Mucosa of stomach (tissue), 1 donor: Measurements from ENCODE around the gene TRIM39.
A peak's percentile ranks its signal among the peaks of the same experiment; 100 is the strongest.
"Not testable (repeated sequence)": the region's sequence is repeated elsewhere in the genome, so short reads cannot be mapped to it uniquely, and the experiment has no call there.

ENCODE experiments used
- H3K27me3 ChIP-seq: one replicate; pipeline ENCODE4 v1.7.0; 2013; ENCODE audit warnings: mild to moderate bottlenecking, low read length; ENCODE audit not compliant: control insufficient read depth, insufficient read depth
- H3K36me3 ChIP-seq: one replicate; pipeline ENCODE4 v1.7.0; 2013; ENCODE audit warnings: low read length; ENCODE audit not compliant: control insufficient read depth, insufficient read depth
- H3K4me1 ChIP-seq: one replicate; pipeline ENCODE4 v1.7.0; 2013; ENCODE audit warnings: mild to moderate bottlenecking, low read length; ENCODE audit not compliant: control insufficient read depth, insufficient read depth
- H3K4me3 ChIP-seq: one replicate; pipeline ENCODE4 v1.7.0; 2013; ENCODE audit warnings: low read length
- H3K9ac ChIP-seq: one replicate; pipeline ENCODE4 v1.7.0; 2013; ENCODE audit warnings: mild to moderate bottlenecking, low read length, moderate library complexity
- H3K9me3 ChIP-seq: one replicate; pipeline ENCODE4 v1.7.0; 2013; ENCODE audit warnings: mild to moderate bottlenecking, low read length, moderate library complexity; ENCODE audit not compliant: control insufficient read depth
- donor health status: Pancreatic carcinoma.

The TRIM39 gene

DNA sequence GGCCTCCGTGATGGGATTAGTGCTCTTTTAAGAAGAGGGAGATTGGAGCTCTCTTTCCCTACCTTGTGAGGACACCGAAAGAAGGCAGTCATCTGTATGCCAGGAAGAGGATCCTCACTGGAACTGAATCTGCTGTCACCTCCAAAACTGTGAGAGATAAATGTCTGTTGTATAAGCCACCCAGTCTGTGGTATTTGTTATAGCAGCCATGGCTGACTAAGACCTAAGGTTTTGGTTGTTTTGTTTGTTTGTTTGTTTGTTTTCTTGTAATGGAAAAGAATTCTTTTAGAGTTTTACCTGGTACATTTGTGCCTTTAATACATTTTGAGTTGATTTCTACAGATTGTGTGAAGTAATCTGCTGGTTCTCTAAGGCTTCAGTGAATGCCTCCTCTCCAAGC is 25.8 kb downstream of the TRIM39 start:
- H3K9ac ChIP-seq, result no peak overlapping the region
- peaks cover 5% of the 10 kb centered on the region for H3K27me3 ChIP-seq
- no peaks in the 10 kb centered on the region for H3K36me3 ChIP-seq
- H3K9me3 ChIP-seq, result no peaks in the 10 kb centered on the region
- no peak overlapping the region for H3K4me3 ChIP-seq
- no peaks in the 10 kb centered on the region for H3K4me1 ChIP-seq

DNA sequence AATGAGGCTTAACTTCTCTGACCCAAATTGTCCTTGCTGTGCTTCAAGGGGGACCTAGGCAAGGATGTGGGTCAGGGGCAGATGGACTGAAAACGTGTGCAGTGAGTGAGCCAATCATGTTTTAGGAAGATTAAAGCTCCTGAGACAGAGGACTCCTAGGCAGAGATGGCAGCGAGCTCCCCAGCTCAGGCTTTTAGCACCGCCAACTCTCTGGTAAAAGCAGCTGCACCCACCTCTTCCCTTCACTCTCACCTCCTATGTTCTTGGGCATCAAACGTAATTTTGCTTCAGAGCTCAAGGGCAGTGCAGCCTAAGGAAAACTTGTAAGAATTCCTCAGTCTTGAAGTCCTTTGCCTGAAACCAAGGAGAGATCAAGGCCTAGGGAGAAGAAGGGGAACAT is 28.6 kb downstream of the TRIM39 start:
- H3K9me3 ChIP-seq, result no peaks in the 10 kb centered on the region
- H3K27me3 ChIP-seq, result peaks cover 29% of the 10 kb centered on the region
- H3K4me3 ChIP-seq, result no peak overlapping the region
- peaks cover 4% of the 10 kb centered on the region for H3K4me1 ChIP-seq
- H3K9ac ChIP-seq, result no peak overlapping the region
- H3K36me3 ChIP-seq, result no peaks in the 10 kb centered on the region

DNA sequence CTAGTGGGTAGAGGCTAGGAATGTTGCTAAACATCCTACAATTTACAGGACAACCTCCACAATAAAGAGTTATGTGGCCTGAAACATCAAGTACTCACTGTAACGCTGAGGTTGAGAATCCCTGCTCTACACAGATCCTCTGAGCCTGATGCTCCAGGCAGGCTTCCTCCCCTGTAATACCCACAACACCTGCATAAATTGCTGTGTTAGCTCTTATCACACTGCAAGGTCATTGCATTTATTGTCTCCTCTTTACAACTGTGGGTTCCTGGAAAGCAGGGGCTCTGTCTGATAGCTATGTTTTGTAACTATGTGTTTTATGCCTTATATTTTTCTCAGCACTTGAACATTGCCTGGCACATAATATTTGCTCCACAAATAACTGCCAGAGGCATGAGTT is 29.8 kb downstream of the TRIM39 start:
- no peak overlapping the region for H3K4me3 ChIP-seq
- H3K36me3 ChIP-seq, result no peaks in the 10 kb centered on the region
- peaks cover 39% of the 10 kb centered on the region for H3K27me3 ChIP-seq
- no peaks in the 10 kb centered on the region for H3K9me3 ChIP-seq
- H3K9ac ChIP-seq, result no peak overlapping the region
- peaks cover 4% of the 10 kb centered on the region for H3K4me1 ChIP-seq

DNA sequence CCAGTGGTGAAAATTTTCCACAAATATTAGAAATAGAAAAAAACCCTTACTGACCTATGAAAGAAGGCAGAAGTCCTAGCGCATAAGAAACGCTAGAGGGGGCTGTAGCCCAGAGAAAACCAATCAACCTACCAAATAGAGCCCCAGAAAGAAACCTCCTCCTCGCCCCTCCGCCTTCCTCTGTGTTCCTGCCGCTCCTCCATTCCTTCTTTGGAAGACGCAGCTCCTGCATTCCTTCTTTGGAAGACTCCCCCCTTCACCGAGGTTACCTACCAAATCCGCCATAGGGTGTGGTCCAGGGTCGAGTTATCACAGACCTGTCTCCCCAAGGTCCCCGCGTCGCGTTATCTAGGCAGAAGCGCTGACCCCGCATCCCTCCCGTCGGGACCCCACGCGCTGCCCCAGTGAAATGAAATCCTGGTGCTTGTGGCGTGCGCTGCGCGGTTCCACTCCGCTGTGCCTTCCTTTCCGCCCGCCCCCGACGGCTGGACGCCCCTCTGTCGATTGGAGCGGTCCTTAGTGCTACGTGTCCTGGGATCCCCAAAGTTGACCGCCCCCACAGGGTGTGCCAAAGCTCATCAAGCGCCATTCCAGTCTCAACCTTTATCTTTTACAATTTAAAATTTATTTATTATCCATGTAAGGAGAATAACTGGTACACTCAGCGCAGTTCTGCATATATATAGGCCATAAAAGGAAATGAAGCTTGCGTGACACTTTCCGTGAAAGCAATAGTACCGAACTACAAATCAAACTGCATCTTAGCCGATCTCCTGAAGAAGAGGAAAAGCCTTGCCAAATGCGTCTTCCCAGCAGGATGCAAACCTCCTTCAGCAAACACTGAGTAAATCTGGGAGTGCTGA is 31.2 kb downstream of the TRIM39 start:
- peaks cover 39% of the 10 kb centered on the region for H3K27me3 ChIP-seq
- no peak overlapping the region for H3K4me3 ChIP-seq
- no peaks in the 10 kb centered on the region for H3K9me3 ChIP-seq
- H3K36me3 ChIP-seq, result no peaks in the 10 kb centered on the region
- H3K9ac ChIP-seq, result peak overlapping the region; percentile 56
- peaks cover 4% of the 10 kb centered on the region for H3K4me1 ChIP-seq

DNA sequence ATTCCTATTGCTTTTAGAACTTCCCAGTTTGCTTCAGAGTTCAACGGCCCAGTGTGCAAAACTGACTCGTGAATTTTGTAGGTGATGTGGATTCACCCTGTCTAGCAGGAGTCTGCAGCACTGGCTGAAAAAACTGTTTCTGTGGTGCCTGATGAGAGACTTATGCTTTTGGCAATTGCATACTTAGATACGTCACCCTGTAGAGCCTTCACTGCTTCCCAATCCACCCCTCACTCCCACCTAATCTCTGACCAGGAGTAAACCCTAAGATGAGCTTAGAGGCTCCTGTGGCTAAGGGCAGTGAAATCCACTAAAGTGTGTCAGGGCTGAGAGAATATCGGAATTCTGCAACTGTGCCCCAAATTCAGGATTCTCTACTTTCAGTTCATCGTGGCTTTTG is 32.5 kb downstream of the TRIM39 start:
- H3K9me3 ChIP-seq, result no peaks in the 10 kb centered on the region
- H3K4me1 ChIP-seq, result peaks cover 4% of the 10 kb centered on the region
- H3K4me3 ChIP-seq, result no peak overlapping the region
- H3K9ac ChIP-seq, result no peak overlapping the region
- H3K27me3 ChIP-seq, result peaks cover 39% of the 10 kb centered on the region
- no peaks in the 10 kb centered on the region for H3K36me3 ChIP-seq

DNA sequence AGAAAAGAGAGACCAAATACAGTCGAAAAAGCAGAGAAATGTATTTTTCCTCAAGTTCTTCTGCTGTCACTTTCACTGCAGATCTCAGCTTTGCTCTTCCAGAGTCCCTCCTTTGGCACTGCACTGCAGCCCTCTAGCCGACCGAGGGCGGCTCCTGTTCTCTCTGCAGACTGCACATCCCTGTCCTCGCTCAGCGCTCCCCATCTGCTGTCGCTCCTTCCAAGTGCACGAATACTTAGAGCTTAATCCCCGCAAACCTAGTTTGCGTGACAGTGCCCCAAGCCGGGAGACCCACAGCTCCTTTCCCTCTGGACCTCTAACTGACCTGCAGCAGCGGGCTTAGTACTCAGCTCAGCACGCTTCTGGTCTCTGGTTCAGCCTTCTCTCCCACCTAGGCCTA is 33.4 kb downstream of the TRIM39 start:
- Histone ChIP-seq H3K9ac (no peak overlapping the region), H3K36me3 (no peaks in the 10 kb centered on the region), H3K27me3 (peaks cover 39% of the 10 kb centered on the region), H3K4me3 (no peak overlapping the region), H3K9me3 (no peaks in the 10 kb centered on the region), H3K4me1 (peaks cover 4% of the 10 kb centered on the region)

DNA sequence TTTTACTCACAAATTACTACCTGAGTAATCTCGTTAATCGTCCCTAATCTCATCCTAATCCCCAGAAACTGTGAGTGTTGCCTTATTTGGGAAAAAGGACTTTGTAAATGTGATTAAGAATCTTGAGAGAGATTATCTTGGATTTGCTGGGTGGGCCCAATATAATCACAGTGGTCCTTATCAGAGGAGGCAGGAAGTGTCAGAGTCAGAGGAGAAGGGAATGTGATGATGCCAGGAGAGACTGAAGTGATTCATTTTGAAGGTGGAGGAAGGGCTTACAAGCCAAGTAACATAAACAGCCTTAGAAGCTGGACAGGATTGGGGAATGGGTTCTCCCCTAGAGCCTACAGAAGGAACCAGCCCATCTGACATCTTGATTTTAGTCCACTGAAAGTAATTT is 34.9 kb downstream of the TRIM39 start:
- peaks cover 4% of the 10 kb centered on the region for H3K4me1 ChIP-seq

DNA sequence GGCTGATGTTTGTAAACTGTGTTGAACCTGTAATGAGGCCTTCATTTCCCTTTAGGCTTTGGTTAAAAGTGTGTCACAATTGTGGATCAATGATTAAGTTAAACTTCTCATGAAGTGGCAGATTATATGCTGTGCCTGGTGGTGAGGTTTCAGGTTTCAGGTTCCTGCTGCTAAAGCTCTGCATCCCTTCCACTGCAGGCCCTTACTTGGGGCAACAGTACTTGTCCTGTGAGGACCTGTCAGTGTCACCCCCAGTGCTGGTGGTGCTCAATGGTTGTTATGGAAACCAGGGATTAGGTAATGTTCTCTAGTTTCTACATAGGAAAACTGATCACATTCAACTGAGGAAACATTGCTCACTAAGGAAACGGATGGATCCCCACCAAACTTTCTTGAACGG is 36.7 kb downstream of the TRIM39 start:
- no peak overlapping the region for H3K9ac ChIP-seq
- H3K27me3 ChIP-seq, result peaks cover 30% of the 10 kb centered on the region
- no peaks in the 10 kb centered on the region for H3K36me3 ChIP-seq
- H3K4me3 ChIP-seq, result no peak overlapping the region
- H3K4me1 ChIP-seq, result no peaks in the 10 kb centered on the region
- H3K9me3 ChIP-seq, result no peaks in the 10 kb centered on the region

More for the DNA sequence above, 34.9 kb downstream of the TRIM39 start:
- no peak overlapping the region for H3K9ac ChIP-seq
- no peaks in the 10 kb centered on the region for H3K36me3 ChIP-seq
- peaks cover 45% of the 10 kb centered on the region for H3K27me3 ChIP-seq
- H3K4me3 ChIP-seq, result no peak overlapping the region
- no peaks in the 10 kb centered on the region for H3K9me3 ChIP-seq

DNA sequence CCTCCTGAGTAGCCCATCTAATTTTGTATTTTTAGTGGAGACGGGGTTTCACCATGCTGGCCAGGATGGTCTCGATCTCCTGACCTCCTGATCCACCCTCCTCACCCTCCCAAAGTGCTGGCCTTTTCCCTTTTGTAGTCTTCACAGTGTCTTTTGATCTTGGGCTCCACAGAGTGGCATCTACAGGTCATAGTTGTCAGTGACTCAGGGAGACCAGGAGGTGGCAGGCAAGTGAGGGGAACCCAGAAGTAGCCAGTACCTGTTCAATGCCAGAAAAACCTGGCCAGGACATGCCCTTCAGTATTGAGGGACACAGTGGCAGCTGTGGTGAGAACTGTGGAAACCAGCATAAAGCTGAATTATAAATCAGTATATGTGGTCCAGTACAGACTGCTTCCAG is 37.9 kb downstream of the TRIM39 start:
- no peaks in the 10 kb centered on the region for H3K4me1 ChIP-seq
- no peak overlapping the region for H3K9ac ChIP-seq
- H3K9me3 ChIP-seq, result no peaks in the 10 kb centered on the region
- H3K27me3 ChIP-seq, result peaks cover 22% of the 10 kb centered on the region
- no peaks in the 10 kb centered on the region for H3K36me3 ChIP-seq
- no peak overlapping the region for H3K4me3 ChIP-seq

DNA sequence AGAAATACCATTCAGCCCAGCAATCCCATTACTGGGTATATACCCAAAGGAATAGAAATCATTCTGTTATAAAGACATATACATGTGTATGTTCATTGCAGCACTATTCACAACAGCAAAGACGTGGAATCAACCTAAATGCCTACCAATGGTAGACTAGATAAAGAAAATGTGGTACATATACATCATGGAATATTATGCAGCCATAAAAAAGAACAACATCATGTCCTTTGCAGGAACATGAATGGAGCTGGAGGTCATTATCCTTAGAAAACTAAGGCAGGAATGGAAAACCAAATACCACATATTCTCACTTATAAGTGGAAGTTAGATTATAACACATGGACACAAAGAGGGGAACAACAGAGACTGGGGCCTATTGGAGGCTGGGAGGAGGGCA is 42.6 kb downstream of the TRIM39 start:
- not testable (repeated sequence) for H3K4me1 ChIP-seq, H3K36me3 ChIP-seq, H3K27me3 ChIP-seq, H3K9me3 ChIP-seq, H3K9ac ChIP-seq, H3K4me3 ChIP-seq

DNA sequence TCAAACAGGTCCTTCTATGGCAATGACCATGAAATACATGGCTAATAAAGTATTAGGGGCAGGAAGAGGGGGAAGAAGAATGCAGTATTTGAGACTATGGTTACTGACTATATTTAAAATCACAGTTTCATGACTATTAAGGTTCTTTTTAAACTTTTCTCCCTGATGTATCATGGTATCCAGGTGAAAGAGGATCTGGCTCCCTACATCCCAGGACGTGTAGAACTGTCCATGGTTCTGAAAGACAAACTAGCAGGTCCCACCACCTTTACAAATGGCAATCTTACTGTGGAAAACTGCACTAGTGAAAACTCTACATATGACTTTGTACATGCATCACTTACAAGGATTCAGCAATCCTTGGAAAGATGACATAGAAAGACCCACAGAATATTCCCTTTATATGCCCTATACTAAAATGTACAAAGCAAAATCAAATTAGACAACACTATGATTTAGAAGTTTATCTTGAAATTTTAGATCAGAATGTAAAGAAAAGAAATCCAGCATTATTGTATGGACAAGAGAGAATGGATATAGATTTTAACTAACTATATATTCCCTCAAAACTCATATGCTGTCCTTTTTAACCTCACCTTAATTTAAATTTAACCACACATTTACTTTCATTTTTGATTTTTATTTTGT is 51.7 kb downstream of the TRIM39 start:
- H3K4me3 ChIP-seq, result no peak overlapping the region
- H3K9ac ChIP-seq, result no peak overlapping the region
- no peaks in the 10 kb centered on the region for H3K36me3 ChIP-seq
- no peaks in the 10 kb centered on the region for H3K9me3 ChIP-seq
- no peaks in the 10 kb centered on the region for H3K4me1 ChIP-seq
- H3K27me3 ChIP-seq, result peaks cover 6% of the 10 kb centered on the region

DNA sequence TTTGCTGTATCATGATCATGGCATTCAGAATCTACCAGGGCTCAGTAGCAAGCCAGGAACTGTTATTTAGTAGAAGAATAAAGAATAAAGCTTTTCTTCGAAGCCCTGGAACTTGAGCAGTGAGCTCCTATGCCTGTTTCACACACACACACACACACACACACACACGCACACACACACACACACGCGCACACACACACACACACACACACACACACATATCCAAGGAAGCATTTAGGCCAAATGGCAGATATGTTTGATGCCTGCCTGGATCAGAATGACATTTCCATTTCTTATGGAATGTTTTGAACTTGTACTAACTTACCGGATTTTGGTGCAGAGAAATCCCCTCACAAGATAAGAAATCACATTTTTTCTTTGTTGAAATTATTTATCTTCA is 53.7 kb downstream of the TRIM39 start:
- no peaks in the 10 kb centered on the region for H3K9me3 ChIP-seq
- H3K9ac ChIP-seq, result no peak overlapping the region
- no peaks in the 10 kb centered on the region for H3K27me3 ChIP-seq

More for the DNA sequence above, 53.7 kb downstream of the TRIM39 start:
- no peaks in the 10 kb centered on the region for H3K4me1 ChIP-seq
- no peak overlapping the region for H3K4me3 ChIP-seq
- H3K36me3 ChIP-seq, result no peaks in the 10 kb centered on the region
